ENCODE measurements around the gene SYT7. TPM values are rescaled to one million over a fixed set of nuclear protein-coding genes. Genes with fewer than 3 reads are reported as not detected.

SYT7 gene
- polyA plus RNA-seq, 1 experiment, result 0.04 TPM

GRCh38 chr11:61602775-61603569 is 22.1 kb upstream of the SYT7 start:
- Histone ChIP-seq H3K27me3 (ENCODE audit: control insufficient read depth, insufficient read depth, low read length) (peaks cover 11% of the 10 kb centered on the region), H3K36me3 (ENCODE audit: control insufficient read depth, insufficient read depth, low read length) (no peaks in the 10 kb centered on the region), H3K4me3 (ENCODE audit: low read depth, low read length) (no peak overlapping the region)
- no peak for TF ChIP-seq CTCF (IDR thresholded peaks at IDR 0.05; ENCODE audit: insufficient read depth, low read depth, low read length)
- DNase-seq (ENCODE audit: low read depth), result peak; percentile 83
- ChIA-PET POLR2A (no interaction called here), CTCF (interaction anchor here (0.6 to 0.8 kb wide), 3 partner anchors 25 to 90 kb away, joined by 3 read pairs; no protein-coding TSS in a partner anchor)

- Histone ChIP-seq H3K27me3 (ENCODE audit: control insufficient read depth, insufficient read depth, low read length) (peaks cover 13% of the 10 kb centered on the region), H3K36me3 (ENCODE audit: control insufficient read depth, insufficient read depth, low read length) (no peaks in the 10 kb centered on the region), H3K4me3 (ENCODE audit: low read depth, low read length) (no peak overlapping the region)
- POLR2A ChIA-PET, result no interaction called here
- CTCF ChIA-PET, result interaction anchor here (0.8 to 1.0 kb wide), 2 partner anchors 20 to 84 kb away, joined by 3 read pairs; no protein-coding TSS in a partner anchor
- TF ChIP-seq CTCF (IDR thresholded peaks at IDR 0.05; ENCODE audit: insufficient read depth, low read depth, low read length), result no peak
- no peak for DNase-seq (ENCODE audit: low read depth)
These were observed 20.6 kb upstream of the SYT7 start for GRCh38 chr11:61601512-61601911.

- Histone ChIP-seq H3K27me3 (ENCODE audit: control insufficient read depth, insufficient read depth, low read length) (peaks cover 11% of the 10 kb centered on the region), H3K36me3 (ENCODE audit: control insufficient read depth, insufficient read depth, low read length) (no peaks in the 10 kb centered on the region), H3K4me3 (ENCODE audit: low read depth, low read length) (no peak overlapping the region)
- POLR2A ChIA-PET, result interaction anchor here (0.6 kb wide), 1 partner anchor 13 kb away, joined by 3 read pairs; no protein-coding TSS in a partner anchor
- no peak for DNase-seq (ENCODE audit: low read depth)
- CTCF ChIA-PET, result interaction anchor here (0.8 to 1.8 kb wide), 5 partner anchors 13 to 122 kb away, joined by 3 to 9 read pairs (median 3); no protein-coding TSS in a partner anchor
- no peak for TF ChIP-seq CTCF (IDR thresholded peaks at IDR 0.05; ENCODE audit: insufficient read depth, low read depth, low read length)
These were observed 19.3 kb upstream of the SYT7 start for GRCh38 chr11:61599968-61600710.

- Histone ChIP-seq H3K36me3 (ENCODE audit: control insufficient read depth, insufficient read depth, low read length) (no peaks in the 10 kb centered on the region), H3K4me3 (ENCODE audit: low read depth, low read length) (no peak overlapping the region), H3K27me3 (ENCODE audit: control insufficient read depth, insufficient read depth, low read length) (peaks cover 18% of the 10 kb centered on the region)
- no peak for DNase-seq (ENCODE audit: low read depth)
- CTCF ChIA-PET, result interaction anchor here (0.8 to 1.8 kb wide), 7 partner anchors 9 to 121 kb away, joined by 3 to 9 read pairs (median 4); no protein-coding TSS in a partner anchor
- POLR2A ChIA-PET, result interaction anchor here (0.5 kb wide), 1 partner anchor 226 kb away, joined by 3 read pairs; no protein-coding TSS in a partner anchor
- TF ChIP-seq CTCF (IDR thresholded peaks at IDR 0.05; ENCODE audit: insufficient read depth, low read depth, low read length), result no peak
These were observed 18.3 kb upstream of the SYT7 start for GRCh38 chr11:61598886-61599868.

Data from BJ (cell line).